H9 (cell line): ENCODE measurements around the gene UGT3A1. TPM values are rescaled to one million over a fixed set of nuclear protein-coding genes. Genes with fewer than 3 reads are reported as not detected.

Experiments used
- DNase-seq: peaks from one replicate; pipeline ENCODE4 v3.0.0-alpha.2; 2017
- H2AFZ ChIP-seq: one replicate; pipeline ENCODE4 v1.6.1; 2013; ENCODE audit warnings: mild to moderate bottlenecking, low read length, control low read depth, moderate library complexity
- H2AK5ac ChIP-seq: 2 replicates; pipeline ENCODE4 v1.6.1; 2013; ENCODE audit warnings: low read length, control low read depth, mixed read lengths; ENCODE audit not compliant: insufficient read length
- H2BK120ac ChIP-seq: one replicate; pipeline ENCODE4 v1.6.1; 2013; ENCODE audit warnings: low read depth, mild to moderate bottlenecking, low read length, control low read depth, inconsistent platforms; ENCODE audit not compliant: poor library complexity, severe bottlenecking
- H2BK12ac ChIP-seq: 2 replicates; pipeline ENCODE4 v1.6.1; 2013; ENCODE audit warnings: low read length, control low read depth, mixed read lengths, low read depth; ENCODE audit not compliant: insufficient read length
- H2BK15ac ChIP-seq: 2 replicates; pipeline ENCODE4 v1.6.1; 2013; ENCODE audit warnings: low read depth, low read length, control low read depth
- H2BK20ac ChIP-seq: one replicate; pipeline ENCODE4 v1.6.1; 2013; ENCODE audit warnings: low read depth, mild to moderate bottlenecking, low read length, control low read depth, inconsistent platforms; ENCODE audit not compliant: poor library complexity, severe bottlenecking
- H2BK5ac ChIP-seq: 2 replicates; pipeline ENCODE4 v1.6.1; 2013; ENCODE audit warnings: low read length, control low read depth, mixed read lengths; ENCODE audit not compliant: insufficient read length
- H3K14ac ChIP-seq: 2 replicates; pipeline ENCODE4 v1.6.1; 2013; ENCODE audit warnings: low read length, control low read depth; ENCODE audit not compliant: insufficient read depth
- H3K18ac ChIP-seq: 2 replicates; pipeline ENCODE4 v1.6.1; 2013; ENCODE audit warnings: low read depth, mild to moderate bottlenecking, mixed read lengths, low read length, control low read depth; ENCODE audit not compliant: insufficient read length
- H3K23ac ChIP-seq: 2 replicates; pipeline ENCODE4 v1.6.1; 2013; ENCODE audit warnings: low read length, control low read depth, mixed read lengths, low read depth; ENCODE audit not compliant: insufficient read length
- H3K23me2 ChIP-seq: 2 replicates; pipeline ENCODE4 v1.6.1; 2013; ENCODE audit warnings: low read depth, mild to moderate bottlenecking, mixed read lengths, low read length, control low read depth; ENCODE audit not compliant: insufficient read length, poor library complexity, severe bottlenecking
- H3K27ac ChIP-seq: 2 replicates; pipeline ENCODE4 v1.5.1; 2013; ENCODE audit warnings: low read length, control low read depth, mixed read lengths, low read depth; ENCODE audit not compliant: insufficient read length
- H3K27me3 ChIP-seq: 2 replicates; pipeline ENCODE4 v1.6.1; 2013; ENCODE audit warnings: low read length, control low read depth, inconsistent platforms; ENCODE audit not compliant: insufficient read depth
- H3K4ac ChIP-seq: 2 replicates; pipeline ENCODE4 v1.6.1; 2013; ENCODE audit warnings: low read depth, mild to moderate bottlenecking, control low read depth, inconsistent platforms, low read length, moderate library complexity
- H3K4me1 ChIP-seq: 2 replicates; pipeline ENCODE4 v1.6.1; 2013; ENCODE audit warnings: low read length, control low read depth, inconsistent platforms; ENCODE audit not compliant: insufficient read depth
- H3K4me2 ChIP-seq: 2 replicates; pipeline ENCODE4 v1.6.1; 2013; ENCODE audit warnings: low read length, control low read depth, mixed read lengths; ENCODE audit not compliant: insufficient read length, insufficient read depth
- H3K56ac ChIP-seq: 2 replicates; pipeline ENCODE4 v1.6.1; 2013; ENCODE audit warnings: low read depth, mild to moderate bottlenecking, mixed read lengths, low read length, control low read depth; ENCODE audit not compliant: insufficient read length
- H3K79me1 ChIP-seq: 2 replicates; pipeline ENCODE4 v1.6.1; 2013; ENCODE audit warnings: low read depth, mild to moderate bottlenecking, moderate library complexity, low read length, control low read depth, inconsistent platforms; ENCODE audit not compliant: insufficient read depth, poor library complexity, severe bottlenecking
- H3K79me2 ChIP-seq: 2 replicates; pipeline ENCODE4 v1.6.1; 2013; ENCODE audit warnings: low read length, control low read depth, inconsistent platforms; ENCODE audit not compliant: insufficient read depth
- H3K9ac ChIP-seq: 2 replicates; pipeline ENCODE4 v1.6.1; 2013; ENCODE audit warnings: low read length, control low read depth, mixed read lengths; ENCODE audit not compliant: insufficient read length; ENCODE audit errors: extremely low read depth
- H3K9me3 ChIP-seq: one replicate; pipeline ENCODE4 v1.6.1; 2013; ENCODE audit warnings: low read depth, low read length, inconsistent platforms; ENCODE audit not compliant: control insufficient read depth
- H3T11ph ChIP-seq: one replicate; pipeline ENCODE4 v1.6.1; 2013; ENCODE audit warnings: mild to moderate bottlenecking, low read length, control low read depth, inconsistent platforms
- H4K20me1 ChIP-seq: one replicate; pipeline ENCODE4 v1.6.1; 2013; ENCODE audit not compliant: control insufficient read depth, insufficient read length, insufficient read depth
- H4K5ac ChIP-seq: 2 replicates; pipeline ENCODE4 v1.6.1; 2013; ENCODE audit warnings: low read depth, mild to moderate bottlenecking, mixed read lengths, low read length, control low read depth; ENCODE audit not compliant: insufficient read length
- H4K8ac ChIP-seq: replicated peaks from 2 replicates; pipeline ENCODE4 v1.6.1; 2013; ENCODE audit warnings: low read length, control low read depth, mixed read lengths, low read depth; ENCODE audit not compliant: insufficient read length
- H4K91ac ChIP-seq: 2 replicates; pipeline ENCODE4 v1.6.1; 2013; ENCODE audit warnings: low read depth, mild to moderate bottlenecking, moderate library complexity, mixed read lengths, low read length, control low read depth; ENCODE audit not compliant: insufficient read length
- H3K27ac Mint-ChIP-seq, 3 experiments: 2 replicates in 2 of 3; 3 replicates in 1 of 3; pipeline ENCODE4 v1.8.0; 2020 to 2021; ENCODE audit warnings: mixed read lengths in 3 of 3, mild to moderate bottlenecking in 1 of 3, moderate library complexity in 1 of 3
- H3K27me3 Mint-ChIP-seq: 2 replicates; pipeline ENCODE4 v1.8.0; 2021; ENCODE audit warnings: low read depth, mild to moderate bottlenecking, moderate library complexity, mixed read lengths
- H3K36me3 Mint-ChIP-seq, 3 experiments: 2 replicates in 2 of 3; 3 replicates in 1 of 3; pipeline ENCODE4 v1.8.0; 2020 to 2021; ENCODE audit warnings: low read depth in 3 of 3, mixed read lengths in 3 of 3; ENCODE audit not compliant: insufficient read depth in 1 of 3
- H3K4me1 Mint-ChIP-seq, 2 experiments: 2 replicates each; pipeline ENCODE4 v1.8.0; 2020; ENCODE audit warnings: mixed read lengths in 2 of 2
- H3K4me3 Mint-ChIP-seq, 2 experiments: 2 replicates in 1 of 2; 3 replicates in 1 of 2; pipeline ENCODE4 v1.8.0; 2020 to 2021; ENCODE audit warnings: mild to moderate bottlenecking in 2 of 2, mixed read lengths in 2 of 2, moderate library complexity in 1 of 2
- H3K9me3 Mint-ChIP-seq, 2 experiments: 2 replicates in 1 of 2; 3 replicates in 1 of 2; pipeline ENCODE4 v1.8.0; 2020; ENCODE audit warnings: mild to moderate bottlenecking in 2 of 2, mixed read lengths in 2 of 2, moderate library complexity in 1 of 2
- CTCF ChIP-seq: fragments of 200-600 bp; sonication (generic); conservative IDR thresholded peaks from 3 replicates; pipeline ENCODE4 v1.8.0; 2021; ENCODE audit warnings: antibody characterized with exemption, mild to moderate bottlenecking
- WGBS: extraction: QIAGEN DNeasy Blood & Tissue Kit; methylation state at CpG from one replicate; pipeline ENCODE4 v1.1.7; 2013; ENCODE audit warnings: missing lambda C conversion rate, low lambda C conversion rate, mixed read lengths; ENCODE audit not compliant: insufficient read length; ENCODE audit errors: extremely low coverage; 5-methylcytosine and 5-hydroxymethylcytosine counted together
- total RNA-seq: library from RNA; stranded (reverse); gene quantifications from 2 replicates; pipeline ENCODE4 v1.2.1, GENCODE V29; 2021

UGT3A1 gene
- total RNA-seq, 1 experiment from 2014 or later = 1.8 TPM

DNA sequence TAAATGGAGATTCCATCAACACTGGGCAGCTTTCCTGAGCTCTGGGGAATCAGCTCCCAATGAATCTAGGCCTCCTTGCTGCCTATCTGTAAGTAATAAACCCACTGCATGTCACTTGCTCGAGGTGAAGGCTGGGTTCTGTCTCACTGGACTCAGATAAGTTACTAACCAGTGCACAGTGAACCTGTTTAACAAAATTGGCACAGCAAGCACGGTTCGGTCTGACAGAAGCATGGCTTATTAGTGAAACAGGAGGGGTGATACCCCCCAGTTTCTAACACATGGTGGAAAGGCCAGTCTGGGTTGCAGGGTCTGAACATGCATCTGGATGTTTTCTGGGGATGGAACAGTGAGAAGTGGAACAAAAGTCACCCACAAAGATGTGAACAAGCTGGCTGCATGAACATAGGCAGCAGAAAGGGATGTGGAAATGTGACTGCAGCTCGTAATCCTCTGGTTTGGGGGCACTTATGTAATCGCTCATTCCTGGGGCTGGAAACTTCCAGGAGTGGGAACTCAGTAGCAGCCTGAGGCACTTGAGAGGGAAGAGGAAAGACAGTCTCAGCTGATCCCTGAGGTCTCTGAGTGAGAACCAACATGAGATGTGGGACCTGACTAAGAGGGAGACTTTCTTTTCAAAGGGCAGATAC lies 37.8 kb upstream of the UGT3A1 start:
- no peak overlapping the region for H2AFZ ChIP-seq
- WGBS = no CpG with 5 or more reads among the region's 5 CpGs

More for the DNA sequence above, 37.8 kb upstream of the UGT3A1 start:
- H3K23ac ChIP-seq = no peak overlapping the region
- H4K8ac ChIP-seq = no peak overlapping the region
- no peak overlapping the region for H3K14ac ChIP-seq
- peaks cover 2 to 4% of the 10 kb centered on the region in 2 experiments; a peak in 2 of 4 replicates for H3K4me1 Mint-ChIP-seq
- DNase-seq = no peak
- H4K91ac ChIP-seq = no peak overlapping the region
- no peaks in the 10 kb centered on the region for H3K79me2 ChIP-seq
- no peak overlapping the region for H3K27ac Mint-ChIP-seq
- no peak overlapping the region for H4K5ac ChIP-seq
- H3K27me3 Mint-ChIP-seq = peaks cover 2% of the 10 kb centered on the region
- H3K4me3 Mint-ChIP-seq = no peak overlapping the region
- H2BK20ac ChIP-seq = no peak overlapping the region
- H2BK15ac ChIP-seq = no peak overlapping the region
- no peak overlapping the region for H3K27ac ChIP-seq
- H3T11ph ChIP-seq = no peak overlapping the region
- peaks cover 0 to 6% (median 0%) of the 10 kb centered on the region in 3 experiments; a peak in 3 of 7 replicates for H3K36me3 Mint-ChIP-seq
- H3K9ac ChIP-seq = no peak overlapping the region
- H3K9me3 ChIP-seq = no peaks in the 10 kb centered on the region
- no peaks in the 10 kb centered on the region for H3K23me2 ChIP-seq
- H3K79me1 ChIP-seq = no peaks in the 10 kb centered on the region
- no peak overlapping the region for H2BK12ac ChIP-seq
- no peak overlapping the region for H3K4me2 ChIP-seq
- H3K9me3 Mint-ChIP-seq = peaks cover 9 to 23% of the 10 kb centered on the region in 2 experiments; a peak in 4 of 5 replicates
- H3K27me3 ChIP-seq = no peaks in the 10 kb centered on the region
- no peak overlapping the region for H2BK120ac ChIP-seq
- no peak overlapping the region for H2AK5ac ChIP-seq
- H2BK5ac ChIP-seq = no peak overlapping the region
- no peak overlapping the region for H3K4ac ChIP-seq
- no peak overlapping the region for H3K56ac ChIP-seq
- no peaks in the 10 kb centered on the region for H3K4me1 ChIP-seq
- H3K18ac ChIP-seq = no peak overlapping the region
- no peaks in the 10 kb centered on the region for H4K20me1 ChIP-seq
- no peak for TF ChIP-seq CTCF
